ENCODE data around the gene AFG3L2.
A peak's percentile ranks its signal among the peaks of the same experiment; 100 is the strongest.

Gene AFG3L2

DNA sequence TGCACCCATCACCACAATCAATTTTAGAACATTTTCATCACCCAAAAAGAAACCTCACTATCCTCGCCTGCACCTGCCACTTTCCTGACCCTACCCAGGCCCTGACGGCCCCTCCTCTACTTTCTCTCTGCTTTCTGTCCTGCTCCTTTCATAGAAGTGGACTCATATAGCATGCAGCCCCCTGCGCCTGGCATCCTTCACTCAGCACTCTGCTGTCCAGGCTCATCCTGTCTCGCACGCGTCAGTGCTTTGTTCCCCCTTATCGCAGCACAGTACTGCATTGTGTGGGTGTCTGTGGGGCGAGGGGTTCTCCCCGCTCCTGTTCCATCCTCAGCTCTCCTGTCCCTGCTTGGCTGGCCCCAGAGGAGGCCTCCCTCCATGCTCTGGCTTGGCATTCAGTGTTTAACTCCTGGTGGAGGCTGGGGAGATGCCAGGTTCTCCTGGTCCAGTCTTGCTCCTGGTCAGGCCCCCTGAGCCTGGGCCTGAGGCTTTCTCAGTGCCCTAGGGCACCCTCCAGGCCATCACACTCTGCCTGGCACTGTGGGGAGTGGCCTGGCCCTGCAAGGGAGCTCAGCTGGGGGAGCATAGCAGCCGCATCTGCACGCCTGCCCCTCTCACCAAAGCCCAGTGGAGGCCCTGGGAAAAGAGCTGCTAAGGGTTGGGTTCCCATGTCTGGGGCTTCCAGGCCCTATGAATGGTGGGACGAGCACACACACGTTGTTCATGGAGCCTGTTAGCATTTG lies 75.6 kb downstream of the AFG3L2 start:
- DNase-seq, result no peak

DNA sequence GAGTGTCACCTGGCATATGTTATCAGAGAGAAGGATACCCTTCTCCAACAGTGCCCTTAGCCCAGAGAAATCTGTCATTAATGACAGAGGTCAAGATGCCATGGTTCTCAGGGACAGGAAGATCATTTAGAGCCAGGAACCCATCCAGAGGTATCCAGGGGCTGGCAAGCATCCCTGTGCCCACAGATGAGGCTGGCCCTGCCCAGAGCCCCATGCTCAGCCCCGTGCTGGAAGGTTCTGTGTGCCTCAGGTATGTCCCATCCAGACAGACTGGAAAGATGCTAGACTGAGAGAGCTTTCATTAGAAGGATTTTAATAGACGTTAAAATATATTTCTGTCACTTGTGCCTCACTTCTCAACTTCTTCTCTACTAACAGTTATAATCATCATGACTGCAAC lies 77.2 kb downstream of the AFG3L2 start:
- no peak for DNase-seq

DNA sequence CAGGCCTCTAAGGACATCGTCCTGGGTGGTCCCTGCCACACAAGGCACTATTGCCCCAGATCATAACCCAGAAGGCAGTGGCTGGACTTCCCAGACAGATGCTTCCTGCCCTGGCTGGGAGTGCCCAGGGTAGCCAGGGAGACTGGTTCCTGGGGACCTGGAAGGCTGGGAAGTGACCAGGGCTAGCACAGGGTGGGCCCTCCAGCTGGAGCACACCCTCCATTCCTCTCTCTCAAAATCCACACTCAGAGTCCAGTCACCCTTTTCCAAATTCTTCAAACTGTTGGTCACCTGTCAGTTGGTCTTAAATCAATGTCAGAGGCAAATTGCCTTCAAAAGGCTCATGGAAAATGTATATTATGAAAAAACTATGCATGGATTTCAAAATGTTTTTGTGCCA lies 80.6 kb downstream of the AFG3L2 start:
- no peak for DNase-seq

DNA sequence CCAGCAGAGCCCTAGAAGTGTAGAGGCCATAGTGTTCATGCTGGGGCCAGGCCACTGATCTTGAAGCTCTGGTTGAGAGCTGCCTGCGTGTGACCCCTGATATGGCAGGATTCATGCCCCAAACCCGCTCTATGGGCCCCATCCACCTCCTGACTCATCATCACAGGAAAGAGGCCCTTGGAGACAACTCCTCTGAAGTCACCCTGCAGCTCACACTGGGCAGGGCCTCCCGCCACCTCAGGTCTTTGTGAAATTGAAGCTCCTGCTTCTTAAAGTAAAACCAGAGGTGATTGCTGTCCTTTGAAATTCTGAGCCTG lies 81.0 kb downstream of the AFG3L2 start:
- peak; percentile 16 for DNase-seq

DNA sequence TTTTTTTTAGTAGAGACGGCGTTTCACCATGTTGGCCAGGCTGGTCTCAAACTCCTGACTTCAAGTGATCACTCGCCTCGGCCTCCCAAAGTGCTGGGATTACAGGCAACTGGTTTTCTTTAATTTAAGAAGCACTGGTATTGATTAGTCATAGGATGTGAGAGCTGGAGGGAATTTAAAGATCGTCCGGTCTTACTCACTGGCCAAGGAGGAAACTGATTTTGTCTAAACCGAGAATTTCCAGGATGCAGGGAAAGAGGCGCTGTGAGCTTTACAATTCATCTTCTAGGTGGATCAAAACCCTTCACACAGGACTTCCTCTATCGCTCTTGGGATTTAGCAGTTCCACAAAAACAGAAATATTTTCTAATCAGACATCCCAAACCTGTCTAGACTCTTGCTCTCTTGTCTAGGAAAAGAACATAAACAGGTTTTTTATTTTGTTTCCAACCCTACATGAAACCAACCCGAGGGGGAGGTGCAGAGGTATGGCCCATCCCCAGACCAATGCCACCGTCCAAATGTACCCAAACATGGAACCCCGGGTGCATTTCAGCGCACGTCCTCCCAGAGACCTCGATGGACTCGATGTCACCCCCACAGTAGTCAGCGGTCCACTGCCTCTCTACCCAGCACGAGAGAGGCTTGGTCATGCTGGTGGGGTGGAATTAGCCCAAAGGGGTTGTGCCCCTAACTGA lies 81.5 kb downstream of the AFG3L2 start:
- DNase-seq, result no peak

DNA sequence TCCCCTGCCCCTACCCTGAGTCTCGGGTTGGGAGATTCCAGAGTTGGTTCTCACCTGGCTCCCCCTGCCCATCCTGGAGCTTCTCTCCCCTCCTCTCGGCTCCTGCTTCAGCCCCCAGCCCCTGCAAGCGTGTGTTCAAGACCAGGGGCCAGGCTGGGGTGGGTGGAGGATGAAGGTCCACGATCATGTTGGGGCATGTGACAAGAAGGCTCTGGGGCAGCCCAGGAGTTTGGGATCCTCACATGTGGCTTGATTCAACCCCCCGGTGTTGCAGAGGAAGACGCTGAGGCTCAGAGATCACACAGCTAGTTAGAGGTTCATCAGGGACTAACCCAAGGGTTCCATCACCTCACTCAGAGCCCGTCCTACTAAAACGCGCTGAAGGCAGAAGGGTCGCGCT lies 83.2 kb downstream of the AFG3L2 start:
- DNase-seq, result no peak

DNA sequence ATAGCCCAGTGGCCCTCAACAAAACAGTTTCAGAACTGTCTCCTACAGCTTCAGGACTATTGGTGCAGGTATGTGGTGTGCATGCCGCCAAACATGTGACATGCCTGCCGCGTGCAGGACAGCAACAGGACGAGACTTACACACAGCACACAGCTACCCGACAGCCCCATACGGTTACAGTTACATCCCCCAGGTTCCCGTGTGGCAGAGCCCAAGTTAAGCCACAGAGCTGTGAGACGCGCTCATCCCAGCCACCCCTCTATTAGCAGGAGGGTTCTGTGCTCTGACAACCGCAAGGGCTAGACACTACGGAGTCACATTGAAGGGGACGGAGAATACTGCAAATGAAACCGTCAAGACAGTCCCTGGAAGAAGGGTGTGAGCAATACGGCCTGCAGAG lies 85.3 kb downstream of the AFG3L2 start:
- no peak for DNase-seq

DNA sequence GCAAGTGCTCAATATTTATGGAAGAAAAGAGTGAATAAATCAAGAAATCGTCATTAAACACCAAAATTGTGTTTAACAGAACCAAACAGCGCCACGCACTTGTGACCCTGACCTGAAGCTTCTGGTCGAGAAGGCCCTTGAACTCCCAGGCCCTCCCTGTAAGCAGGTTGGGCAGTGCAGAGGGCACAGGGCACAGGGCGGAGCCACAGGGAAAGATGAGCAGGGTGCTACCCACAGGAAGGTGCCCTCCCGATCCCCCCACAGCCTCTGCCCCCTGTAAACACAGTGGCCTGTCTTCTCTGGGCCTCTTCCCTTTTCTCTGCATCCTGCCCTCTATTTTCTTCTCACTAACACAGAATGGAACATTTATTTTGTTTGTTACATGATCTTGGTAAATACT lies 85.9 kb downstream of the AFG3L2 start:
- no peak for DNase-seq

DNA sequence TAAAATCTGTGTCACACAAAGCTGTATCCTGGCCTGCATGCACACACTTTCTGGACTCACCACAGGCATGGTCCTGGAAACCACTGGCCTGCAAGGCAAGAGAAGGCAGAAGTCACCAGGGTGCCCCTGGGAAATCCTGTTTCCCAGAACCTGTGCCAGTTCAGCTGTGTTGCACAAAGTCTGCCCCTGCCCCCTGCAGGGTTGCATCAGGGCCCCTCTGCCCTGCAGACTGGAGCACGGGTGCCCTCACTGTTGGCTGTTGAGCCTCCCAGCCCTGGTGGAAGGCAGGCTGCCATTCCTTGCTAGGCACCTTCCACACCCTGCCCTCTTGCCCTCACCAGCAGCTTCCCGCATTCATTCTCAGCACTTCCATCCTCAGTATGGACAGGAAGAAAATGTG lies 86.9 kb downstream of the AFG3L2 start:
- DNase-seq, result peak; percentile 10

DNA sequence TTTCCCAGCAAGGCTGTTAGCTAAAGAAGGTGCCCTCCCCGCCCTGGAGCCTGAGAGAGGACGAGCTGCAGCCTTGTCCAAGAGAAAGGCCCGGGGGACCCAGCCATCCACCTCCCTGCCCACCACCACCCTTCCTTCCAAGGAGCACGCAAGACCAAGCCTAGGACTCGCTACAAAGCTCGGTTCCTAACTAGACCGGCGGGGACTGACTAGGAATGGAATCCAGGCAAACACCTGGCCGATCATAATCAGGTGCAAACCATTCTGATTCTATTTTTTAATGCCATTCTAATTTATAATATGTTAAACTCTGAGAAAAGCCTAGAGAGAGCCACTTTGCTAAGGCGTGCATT lies 88.6 kb downstream of the AFG3L2 start:
- DNase-seq, result no peak

DNA sequence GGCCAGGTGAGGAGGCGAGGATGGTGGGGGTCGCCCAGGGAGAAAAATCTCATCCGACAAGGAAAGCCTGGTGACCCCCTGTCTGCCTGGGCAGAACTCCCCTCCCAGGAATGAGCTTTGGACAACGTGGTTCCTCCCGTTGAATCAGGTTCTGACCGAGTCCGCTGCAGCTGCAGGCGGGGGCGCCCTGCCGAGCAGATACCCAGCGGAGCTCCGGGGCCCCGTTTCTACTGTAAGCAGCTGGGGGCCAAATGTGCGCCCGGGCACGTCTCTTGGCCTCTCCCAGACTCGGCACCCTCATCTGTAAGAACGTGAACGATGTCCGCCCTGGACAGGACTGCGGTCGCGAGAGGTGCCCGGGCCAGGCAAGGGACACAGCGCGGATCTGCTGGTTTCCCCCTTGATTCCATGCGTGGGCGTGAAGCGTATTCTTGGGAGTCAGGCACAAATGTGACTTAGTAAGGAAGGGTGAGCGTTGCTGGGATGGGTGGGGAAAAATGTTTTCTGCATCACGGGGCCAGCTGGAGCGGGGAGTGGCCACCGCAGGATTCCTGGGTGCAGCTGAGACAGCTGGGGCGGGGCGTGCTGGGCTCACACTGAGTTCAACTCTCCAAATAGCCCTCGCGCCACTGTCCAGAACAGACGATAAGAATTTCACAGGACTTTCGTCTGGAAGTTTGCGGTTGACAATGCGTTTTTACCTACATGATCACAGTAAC lies 89.2 kb downstream of the AFG3L2 start:
- DNase-seq, result no peak

DNA sequence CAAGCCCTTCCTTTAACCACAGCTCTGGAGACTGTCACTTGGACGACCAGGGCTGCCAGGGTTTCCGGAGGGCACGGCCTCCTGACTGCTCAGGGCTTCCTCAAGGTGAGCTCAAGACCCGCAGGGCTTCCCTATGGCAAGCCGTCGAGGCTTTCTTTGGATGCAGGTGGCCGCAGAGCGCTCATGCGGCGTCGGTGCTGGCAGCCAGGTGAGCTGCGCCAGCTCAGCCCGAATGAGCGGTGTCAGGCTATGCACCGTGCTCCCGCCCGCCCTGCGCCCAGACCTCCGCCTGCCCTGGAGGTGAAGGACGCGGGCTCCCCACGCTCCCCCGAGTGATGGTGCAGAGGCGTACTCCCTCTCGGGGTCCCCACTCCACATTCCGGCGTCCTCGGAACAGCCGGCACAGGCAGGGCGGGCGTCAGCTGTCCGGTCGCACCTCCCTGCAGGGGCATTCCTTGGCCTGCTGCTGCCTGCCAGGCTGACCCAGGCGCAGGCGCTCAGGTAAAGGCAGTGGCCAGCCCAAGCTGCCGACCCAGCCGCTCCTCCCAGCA lies 89.8 kb downstream of the AFG3L2 start:
- no peak for DNase-seq

DNA sequence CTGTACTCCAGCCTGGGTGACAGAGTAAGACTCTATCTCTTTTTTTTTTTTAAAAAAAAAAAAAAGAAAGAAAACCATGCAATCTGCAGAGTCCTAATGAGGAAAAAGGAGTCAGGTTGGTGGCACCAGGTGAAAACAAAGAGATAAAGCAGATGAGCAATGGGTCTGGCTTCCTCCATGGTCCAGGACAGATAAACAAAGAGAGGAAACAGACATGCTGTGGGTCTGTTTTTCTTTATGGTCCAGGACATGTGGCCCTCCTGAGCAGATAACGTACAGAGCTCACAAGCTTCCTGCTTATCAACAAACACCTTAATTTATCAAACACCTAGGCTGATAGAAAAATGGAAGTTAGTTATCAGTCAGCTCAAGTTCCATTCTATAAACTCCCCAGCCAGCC lies 93.4 kb downstream of the AFG3L2 start:
- no peak for DNase-seq

DNA sequence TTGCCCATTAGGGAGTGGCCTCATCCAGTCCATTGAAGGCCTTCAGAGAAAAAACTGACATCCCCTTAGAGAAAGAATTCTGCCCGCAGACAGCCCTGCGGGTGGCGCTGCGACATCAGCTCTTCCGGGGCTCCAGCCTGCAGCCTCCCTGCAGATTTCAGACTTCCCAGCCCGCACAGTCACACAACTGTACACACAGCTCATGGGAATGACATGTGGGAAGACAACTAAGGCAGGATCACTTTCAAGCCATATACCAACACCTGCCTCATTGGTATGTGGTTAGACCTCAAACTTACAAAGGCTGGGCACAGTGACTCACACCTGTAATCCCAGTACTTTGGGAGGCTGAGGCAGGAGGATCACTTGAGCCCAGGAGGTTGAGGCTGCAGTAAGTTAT lies 93.8 kb downstream of the AFG3L2 start:
- DNase-seq, result no peak

DNA sequence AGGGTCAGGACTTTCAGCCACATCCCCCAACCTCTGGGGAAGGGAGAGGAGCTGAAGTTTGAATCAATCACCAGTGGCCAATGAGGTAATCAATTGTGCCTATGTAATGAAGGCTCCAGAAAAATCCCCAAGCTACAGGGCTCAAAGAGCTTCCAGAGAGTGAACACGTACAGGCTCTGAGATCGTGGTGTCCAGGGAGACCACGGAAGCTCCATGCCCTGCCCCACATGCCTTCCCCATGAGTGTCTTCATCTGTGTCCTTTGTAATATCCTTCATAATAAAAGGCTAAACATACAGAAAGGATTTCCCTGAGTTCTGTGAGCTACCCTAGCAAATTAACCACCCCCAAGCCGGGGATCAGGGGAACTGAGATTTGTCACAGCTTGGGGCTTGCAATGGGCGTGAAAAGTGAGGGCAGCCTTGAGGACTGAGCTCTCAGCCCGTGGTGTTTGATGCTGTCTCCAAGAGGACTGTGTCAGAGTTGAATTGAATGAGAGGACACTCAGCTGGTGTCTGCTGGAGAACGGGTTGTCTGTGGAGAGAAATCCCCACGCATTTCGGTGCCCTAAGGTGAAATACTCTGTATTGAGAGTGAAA lies 94.5 kb downstream of the AFG3L2 start:
- no peak for DNase-seq

DNA sequence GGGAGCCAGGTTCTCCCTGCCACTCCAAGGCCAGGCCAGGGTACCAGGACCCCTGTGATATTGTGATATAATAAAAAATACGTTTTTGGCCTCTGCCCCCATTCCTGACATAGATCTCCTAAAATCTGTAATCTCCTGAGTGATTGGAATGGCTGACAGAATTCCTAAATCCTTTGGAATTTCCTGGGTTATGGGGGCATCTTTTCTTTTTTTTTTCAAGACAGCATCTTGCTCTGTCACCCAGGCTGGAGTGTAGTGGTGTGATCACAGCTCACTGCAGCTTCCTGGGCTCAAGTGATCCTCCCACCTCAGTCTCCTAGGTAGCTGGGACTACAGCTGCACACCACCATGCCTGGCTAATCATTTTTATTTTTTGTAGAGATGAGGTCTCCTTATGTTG lies 95.2 kb downstream of the AFG3L2 start:
- no peak for DNase-seq

DNA sequence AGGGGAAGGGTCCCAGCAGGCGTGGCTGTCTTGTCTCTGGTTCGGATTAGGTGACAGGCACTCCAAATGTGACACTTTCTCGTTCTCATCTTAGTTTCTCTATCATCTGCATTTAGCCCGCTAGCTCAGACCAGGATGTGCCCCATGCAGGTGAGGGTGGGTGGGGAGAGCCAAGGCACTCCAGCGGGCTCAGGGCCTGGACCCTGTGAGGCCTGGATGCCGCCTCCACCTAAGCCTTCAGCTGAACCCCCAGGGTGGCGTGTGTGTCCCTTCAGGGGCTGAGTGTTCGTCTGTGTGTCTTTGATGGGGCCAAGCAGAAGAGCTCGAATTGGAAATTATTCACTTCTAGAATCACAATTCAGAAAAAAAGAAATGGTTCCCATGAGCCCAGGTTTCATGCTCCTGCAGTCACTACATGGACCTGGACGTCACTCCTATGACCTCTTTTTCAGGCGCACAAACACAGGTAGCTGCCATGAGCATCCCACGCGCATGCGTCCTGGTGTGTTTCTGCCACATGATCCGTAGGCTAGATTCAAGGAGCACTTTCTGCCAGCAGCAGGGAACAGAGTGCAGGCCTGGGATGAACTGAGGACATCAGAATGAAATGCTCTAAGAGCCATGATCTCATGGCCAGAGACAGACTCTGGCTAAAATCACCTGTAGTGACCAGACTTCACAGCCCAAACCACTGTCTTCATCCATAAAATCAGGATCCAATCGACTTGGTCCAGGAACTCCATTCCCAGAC lies 97.1 kb downstream of the AFG3L2 start:
- no peak for DNase-seq

All from MV-4-11 (cell line).